AG09309 (cell line): ENCODE results near the gene LIMS3.
"Not testable (repeated sequence)": the region's sequence is repeated elsewhere in the genome, so short reads cannot be mapped to it uniquely, and the experiment has no call there.

ENCODE experiments used
- DNase-seq: peaks from one replicate; pipeline ENCODE4 v3.0.0-alpha.2; 2010; ENCODE audit warnings: low read depth
- H3K4me3 ChIP-seq: 2 replicates; pipeline ENCODE4 v1.5.1; 2011; ENCODE audit warnings: mild to moderate bottlenecking, low read depth, low read length, moderate library complexity; ENCODE audit not compliant: control insufficient read depth

LIMS3 gene

DNA sequence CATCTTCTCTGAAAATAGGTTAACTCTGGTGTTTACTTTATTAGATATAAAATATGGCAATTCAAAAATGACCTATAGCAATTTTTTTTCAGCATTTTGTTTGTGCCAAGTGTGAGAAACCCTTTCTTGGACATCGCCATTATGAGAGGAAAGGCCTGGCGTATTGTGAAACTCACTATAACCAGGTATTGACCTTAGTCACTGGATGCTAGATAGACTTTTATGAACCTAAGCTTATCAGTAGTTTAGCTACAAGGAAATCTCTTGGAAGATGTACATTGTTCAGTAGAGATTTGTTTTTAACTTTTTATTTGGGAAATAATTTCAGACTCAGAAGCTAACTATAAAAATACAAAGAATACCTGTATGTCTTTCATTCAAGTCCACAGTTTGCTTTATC is 21.7 kb downstream of the LIMS3 start:
- not testable (repeated sequence) for H3K4me3 ChIP-seq, DNase-seq

DNA sequence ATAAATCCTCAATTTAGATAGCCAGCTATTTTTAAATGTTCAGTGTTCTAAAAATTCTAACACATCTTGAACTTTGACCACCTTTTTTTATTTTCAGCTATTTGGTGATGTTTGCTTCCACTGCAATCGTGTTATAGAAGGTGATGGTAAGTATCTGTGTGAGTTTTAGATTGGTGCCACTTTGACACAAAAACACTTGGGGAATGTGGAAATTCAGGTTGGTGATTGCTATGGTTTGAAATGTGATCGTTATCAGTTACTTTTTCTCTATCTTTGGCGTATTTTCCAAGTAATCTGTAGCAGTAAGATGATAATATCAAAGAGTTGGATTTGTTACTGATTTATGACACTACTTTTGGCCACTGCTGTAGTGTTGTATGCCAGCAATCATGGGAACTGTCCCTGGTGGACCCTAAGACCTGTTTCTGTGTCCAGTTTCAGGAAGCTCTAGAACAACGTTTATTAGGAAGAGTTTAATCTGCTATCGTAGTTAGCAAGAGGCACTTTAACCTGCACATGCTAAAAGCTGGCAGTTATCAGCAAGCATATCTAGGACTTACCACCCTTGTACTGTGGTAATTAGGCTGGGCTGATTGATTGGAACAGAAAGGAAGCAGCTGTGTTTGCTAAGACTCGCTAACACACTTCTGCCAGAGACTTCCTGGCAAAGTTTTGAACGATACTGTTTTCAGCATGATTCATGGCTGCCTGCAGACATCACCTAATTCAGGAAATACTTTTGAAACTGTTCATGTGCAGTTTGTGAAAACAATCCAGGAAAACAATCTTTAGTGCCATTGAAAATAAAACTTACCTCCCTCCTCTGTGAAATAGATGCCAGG is 23.3 kb downstream of the LIMS3 start:
- not testable (repeated sequence) for DNase-seq, H3K4me3 ChIP-seq

DNA sequence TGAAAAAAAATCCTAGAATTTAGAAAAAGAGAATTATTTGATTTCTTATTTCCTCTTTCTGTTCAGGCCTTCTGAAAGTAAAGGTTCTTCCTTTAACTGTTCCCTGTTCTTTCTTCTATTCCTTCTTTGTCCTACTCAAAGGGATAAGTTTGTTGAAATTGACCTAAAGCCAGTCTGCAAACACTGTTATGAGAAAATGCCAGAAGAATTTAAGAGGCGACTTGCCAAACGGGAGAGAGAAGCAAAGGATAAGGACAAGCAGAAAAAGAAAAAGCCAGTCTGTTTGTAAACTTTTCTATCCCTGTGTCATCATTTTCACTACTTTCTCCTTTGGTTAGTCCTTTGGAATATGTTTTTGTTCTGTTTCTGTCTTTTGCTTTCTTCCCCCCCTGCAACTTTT is 26.0 kb downstream of the LIMS3 start:
- not testable (repeated sequence) for H3K4me3 ChIP-seq, DNase-seq

DNA sequence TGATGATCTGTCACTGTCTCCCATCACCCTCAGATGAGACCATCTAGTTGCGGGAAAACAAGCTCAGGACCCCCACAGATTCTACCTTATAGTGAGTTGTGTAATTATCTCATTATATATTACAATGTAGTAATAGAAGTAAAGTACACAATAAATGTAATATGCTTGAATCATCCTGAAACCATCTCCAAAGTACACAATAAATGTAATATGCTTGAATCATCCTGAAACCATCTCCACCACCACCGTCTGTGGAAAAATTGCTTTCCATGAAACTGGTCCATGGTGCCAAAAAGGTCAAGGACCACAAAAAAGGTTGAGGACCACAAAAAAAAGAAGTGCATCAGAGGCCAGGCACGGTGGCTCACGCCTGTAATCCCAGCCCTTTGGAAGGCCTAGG is 29.3 kb downstream of the LIMS3 start:
- DNase-seq, H3K4me3 ChIP-seq: not testable (repeated sequence)

DNA sequence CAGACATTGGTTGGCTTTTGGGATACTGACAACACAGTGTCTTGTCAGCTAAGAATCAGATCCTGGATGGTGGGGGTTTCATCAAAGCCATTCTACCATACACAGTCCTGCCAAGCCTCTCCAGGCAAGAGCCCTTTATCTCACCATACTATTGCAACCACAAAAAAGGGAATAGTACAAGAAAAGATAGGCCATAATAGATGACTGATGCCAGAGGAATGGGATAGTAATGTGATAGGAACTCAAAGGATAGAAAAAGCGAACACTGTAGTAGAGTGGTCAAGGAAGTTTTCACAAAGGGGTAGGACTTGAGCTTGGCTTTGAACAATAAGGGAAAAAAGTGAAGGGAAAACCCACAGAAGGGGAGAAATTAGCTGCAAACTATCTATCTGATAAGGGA is 30.7 kb downstream of the LIMS3 start:
- not testable (repeated sequence) for H3K4me3 ChIP-seq, DNase-seq

DNA sequence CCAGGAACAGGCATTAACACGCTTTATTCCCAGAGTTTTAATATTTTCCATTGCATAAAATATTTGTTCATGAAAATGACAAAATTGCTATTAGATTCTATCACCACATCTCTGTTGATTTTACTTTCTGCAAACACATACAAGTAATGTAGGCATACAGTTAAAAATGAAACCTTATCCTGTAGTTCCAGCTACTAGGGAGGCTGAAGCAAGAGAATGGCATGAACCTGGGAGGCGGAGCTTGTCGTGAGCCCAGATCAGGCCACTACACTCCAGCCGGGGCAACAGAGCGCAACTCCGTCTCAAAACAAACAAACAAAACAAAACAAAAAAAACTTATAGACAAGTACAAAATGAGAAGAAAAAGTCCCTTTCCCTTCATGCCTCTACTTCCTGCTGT is 38.0 kb downstream of the LIMS3 start:
- not testable (repeated sequence) for H3K4me3 ChIP-seq, DNase-seq

DNA sequence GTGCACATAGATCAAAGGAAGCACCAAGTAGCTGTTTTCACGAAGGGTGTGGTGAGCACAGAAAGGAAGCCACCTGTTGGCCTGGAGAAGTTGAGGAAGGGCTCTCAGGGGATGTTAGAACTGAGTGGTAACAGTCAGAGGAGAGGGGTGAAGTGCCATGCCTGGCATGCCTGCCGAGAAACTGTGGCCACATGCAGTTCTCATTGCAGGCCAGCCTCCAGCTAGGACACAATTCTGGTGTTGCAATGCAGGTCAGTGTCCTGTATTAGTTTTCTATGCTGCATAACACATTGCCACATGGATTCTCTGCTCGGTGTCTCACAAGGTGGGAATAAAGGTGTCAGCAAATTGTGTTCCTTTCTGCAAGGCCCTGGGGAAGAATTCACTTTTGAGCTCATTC is 46.9 kb downstream of the LIMS3 start:
- DNase-seq, H3K4me3 ChIP-seq: not testable (repeated sequence)

DNA sequence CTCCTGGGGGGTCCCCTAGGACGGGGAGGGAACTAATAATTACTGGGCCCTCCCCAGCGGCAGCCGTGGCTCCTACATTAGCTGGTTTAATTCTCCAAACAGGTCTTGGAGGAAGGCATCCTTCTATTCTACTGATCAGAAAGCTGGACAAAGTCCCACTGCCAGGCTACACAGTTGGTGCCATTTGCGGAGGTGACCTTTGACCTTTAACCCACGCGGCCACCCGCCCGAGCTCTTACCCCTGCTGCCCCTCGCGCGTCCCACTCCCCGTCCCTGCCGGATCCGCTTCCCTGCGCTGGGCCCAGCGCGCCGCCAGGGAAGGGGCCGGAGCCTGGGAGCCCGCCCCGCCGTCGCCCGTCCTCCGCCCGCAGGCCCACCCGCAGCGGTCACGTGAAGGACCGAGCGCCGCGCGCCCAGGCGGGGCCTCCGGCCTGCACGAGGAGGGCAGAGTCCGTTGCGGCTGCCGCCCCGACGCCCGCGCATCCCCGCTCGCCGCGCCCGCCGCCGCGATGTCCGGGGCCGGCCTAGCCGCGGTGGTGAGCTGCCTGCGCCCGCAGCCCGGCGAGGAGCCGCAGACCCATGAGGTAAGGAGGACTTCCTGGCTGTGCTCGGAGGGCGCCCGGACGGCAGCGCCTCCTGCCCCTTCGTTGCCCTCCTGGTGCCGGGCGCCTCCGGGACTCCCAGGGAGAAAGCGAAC is 48.9 kb downstream of the LIMS3 start:
- not testable (repeated sequence) for DNase-seq, H3K4me3 ChIP-seq

DNA sequence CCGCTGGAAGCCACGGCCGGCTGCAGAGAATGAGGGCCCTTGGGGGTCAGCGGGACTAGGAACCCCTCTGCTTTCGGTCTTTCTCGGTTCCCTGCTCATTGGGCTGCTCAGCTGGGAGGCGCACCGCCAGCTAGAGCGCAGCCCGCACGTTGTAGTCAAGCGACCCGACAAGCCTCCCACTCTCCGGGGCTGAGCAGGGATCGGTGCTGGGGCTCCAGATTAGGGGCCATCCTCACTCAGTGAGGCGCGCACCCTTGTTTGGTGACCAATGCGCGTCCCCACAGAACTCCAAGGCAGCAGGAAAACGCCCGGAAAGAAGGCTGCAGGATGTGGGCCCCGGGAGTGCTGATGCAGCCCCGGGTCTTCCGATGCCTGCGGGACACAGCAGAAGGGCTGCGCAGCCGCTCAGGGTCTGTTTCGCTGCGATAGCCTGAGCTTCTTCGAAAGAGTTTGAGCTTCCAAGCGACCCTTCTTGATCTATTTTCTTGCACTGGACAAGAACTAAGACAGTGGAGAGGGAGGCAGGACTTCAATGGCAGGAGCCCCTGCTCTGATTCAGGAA is 49.6 kb downstream of the LIMS3 start:
- not testable (repeated sequence) for H3K4me3 ChIP-seq, DNase-seq

DNA sequence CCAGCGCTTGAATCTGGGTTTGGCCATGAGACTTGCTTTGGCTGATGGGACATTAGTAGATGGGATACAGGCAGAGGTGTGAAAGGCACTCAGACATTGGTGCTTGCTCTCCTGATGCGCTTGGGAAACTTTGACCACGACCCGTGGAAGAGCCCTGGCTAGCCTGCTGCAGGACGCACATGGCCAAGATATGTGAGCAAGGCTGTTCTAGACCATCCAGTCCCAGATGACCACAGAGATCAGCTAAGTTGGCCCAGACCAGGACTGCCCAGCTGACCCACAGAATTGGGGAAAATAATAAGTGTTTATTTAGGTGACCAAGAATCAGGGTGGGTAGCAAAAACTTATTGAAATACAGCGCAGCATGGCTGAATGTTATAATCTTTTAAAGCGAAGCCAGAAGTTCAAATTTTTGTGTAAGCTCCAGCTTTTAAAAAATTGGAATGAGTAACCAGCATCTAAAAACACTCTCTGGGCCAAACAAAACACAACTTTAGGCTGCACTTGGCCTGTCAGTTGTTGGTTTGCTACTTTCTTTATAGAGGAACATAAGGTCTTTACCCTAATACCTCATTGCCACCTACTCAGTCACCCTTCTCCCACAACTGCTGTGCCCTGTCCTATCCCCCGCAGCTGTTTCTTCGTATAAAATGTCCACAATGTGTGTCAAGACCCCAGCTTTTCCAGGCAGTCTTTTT is 51.8 kb downstream of the LIMS3 start:
- DNase-seq = not testable (repeated sequence)

DNA sequence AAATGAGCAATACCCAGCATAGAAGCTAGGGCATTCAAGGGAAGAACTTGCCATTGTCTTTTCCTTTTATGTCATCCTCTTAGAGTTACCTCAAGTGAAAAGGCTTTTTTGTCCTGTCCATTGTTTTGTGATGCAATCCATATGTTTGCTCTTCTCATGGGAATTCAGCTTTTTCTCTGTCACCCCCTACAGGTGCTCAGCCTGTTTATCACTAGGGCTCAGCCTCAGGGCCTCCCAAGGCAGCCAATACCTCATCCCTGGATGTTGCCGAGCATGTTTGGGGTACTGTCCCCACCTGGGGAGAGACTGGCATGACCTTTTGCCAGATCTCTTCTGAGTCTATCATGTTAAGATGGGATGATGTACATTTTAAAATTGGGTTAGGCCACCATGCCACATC is 65.5 kb downstream of the LIMS3 start:
- H3K4me3 ChIP-seq, DNase-seq: not testable (repeated sequence)

More for the DNA sequence above, 51.8 kb downstream of the LIMS3 start:
- not testable (repeated sequence) for H3K4me3 ChIP-seq

DNA sequence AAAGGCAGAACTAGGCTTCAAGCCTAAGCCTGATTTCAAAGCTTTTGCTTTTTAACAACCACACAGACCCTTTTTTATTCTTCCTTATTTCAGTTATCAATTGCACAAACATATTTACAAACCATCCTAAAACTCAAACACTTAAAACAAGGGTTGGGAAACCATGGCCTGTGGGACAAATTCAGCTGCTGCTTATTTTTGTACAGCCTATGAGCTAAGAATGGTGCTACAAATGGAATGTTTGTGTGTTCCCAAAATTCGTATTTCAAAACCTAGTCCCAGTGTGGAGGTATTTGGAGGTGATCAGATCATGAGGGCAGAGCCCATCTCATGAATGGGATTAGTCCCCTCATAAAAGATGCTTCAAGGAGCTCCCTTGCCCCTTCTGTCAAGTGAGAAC is 67.0 kb downstream of the LIMS3 start:
- DNase-seq, H3K4me3 ChIP-seq: not testable (repeated sequence)

DNA sequence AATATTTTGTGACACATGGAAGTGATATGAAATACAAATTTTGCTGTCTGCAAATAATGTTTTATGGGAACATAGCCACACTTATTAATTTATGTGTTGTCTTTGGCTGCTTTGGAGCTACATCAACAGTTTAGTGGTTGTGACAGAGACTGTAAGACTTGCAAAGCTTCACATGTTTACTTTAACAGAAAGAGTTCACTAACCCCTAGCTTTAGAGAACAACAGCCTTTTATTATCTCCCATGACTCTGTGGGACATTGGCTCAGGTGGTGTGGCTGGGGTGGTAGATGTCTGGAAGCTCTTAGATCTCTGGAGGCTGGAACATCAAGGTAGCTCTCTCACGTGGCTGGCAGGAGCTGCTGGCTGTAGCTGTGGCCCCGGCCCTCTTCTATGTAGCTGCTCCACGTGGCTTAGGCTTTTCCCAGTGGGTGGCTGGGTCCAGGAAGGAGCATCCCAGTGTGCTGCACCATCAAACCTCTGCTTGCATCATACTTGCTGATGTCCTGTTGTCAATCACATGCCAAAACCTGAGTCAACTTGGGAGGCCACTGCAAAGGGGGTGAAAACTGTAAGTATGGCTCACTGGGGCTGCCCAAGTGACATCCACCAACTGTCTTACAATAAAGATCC is 67.7 kb downstream of the LIMS3 start:
- DNase-seq = not testable (repeated sequence)

DNA sequence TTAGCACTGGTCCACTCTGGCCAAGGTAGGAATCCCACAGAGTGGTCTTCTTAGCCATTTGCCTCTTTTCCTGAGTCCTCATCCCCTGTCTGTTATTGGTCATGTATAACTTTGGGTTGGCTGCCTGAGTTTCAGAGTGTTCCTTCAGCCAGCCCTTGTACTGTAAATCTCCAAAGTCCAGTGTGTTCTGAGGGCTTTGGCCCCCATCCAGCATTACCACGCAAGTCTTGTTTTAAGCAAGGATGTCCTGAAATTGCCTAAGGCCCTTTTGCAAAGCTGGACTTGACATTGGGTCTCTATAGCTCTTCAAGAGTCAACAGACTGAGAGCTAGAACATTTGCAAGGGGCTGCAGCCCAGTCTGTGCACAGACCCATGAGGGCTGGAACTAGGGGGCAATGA is 68.4 kb downstream of the LIMS3 start:
- H3K4me3 ChIP-seq, DNase-seq: not testable (repeated sequence)

More for the DNA sequence above, 67.7 kb downstream of the LIMS3 start:
- not testable (repeated sequence) for H3K4me3 ChIP-seq

DNA sequence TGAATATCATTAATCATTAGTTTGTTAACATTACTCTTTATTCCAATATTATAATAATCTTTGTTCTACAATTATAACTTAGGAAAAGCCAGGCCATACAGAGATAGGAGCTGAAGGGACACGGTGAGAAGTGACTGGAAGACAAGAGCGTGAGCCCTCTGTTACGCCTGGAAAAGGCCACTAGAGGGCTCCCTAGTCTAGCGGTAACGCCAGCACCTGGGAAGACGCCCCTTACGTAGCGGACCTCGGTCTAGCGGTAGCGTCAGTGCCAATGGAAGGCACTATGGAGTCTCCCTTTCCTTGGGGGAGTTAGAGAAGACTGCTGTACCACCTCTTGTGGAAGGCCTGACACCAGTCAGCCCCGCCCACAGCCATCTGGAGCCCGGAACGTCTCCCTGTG is 71.4 kb downstream of the LIMS3 start:
- H3K4me3 ChIP-seq, DNase-seq: not testable (repeated sequence)

DNA sequence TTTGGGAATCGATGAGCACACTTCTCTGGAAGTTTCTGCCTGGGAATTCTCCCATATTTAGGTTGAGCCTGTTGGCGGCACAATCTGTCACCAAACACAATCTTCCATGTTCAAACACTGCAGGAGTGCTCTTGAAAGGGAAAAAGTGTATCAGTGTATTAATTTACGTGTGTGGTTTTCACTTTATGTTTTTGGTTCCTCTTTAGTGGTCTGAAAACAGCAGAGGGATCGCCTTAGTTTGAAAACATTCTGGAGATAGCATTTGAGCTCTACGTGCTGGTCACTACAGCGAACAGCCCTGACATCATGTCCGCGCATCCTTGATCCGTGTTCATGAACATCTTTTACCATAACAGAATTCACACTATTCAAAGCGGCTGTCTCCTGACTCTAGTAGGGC is 73.2 kb downstream of the LIMS3 start:
- not testable (repeated sequence) for DNase-seq, H3K4me3 ChIP-seq
